SK-N-SH (cell line): ENCODE results near the gene CCM2. TPM values are rescaled to one million over a fixed set of nuclear protein-coding genes. Genes with fewer than 3 reads are reported as not detected.

ENCODE experiments used
- CTCF ChIA-PET: fragments of 300-600, 350-600 bp; formaldehyde crosslinking; extraction: SDS; loops from one replicate; lab custom pipeline; 2021; lab: Yijun Ruan, JAX
- POLR2A ChIA-PET: fragments of 350-600 bp; sonication (Branson Sonifier 250); formaldehyde crosslinking; extraction: SDS; loops from one replicate; lab custom pipeline; 2020; ENCODE audit warnings: antibody characterized with exemption, inconsistent platforms; lab: Yijun Ruan, JAX
- DNase-seq: peaks from one replicate; pipeline ENCODE4 v3.0.0; 2012
- H2AFZ ChIP-seq: fragments of 200-600 bp; sonication (generic); 2 replicates; pipeline ENCODE4 v1.8.1; 2016; ENCODE audit warnings: antibody characterized with exemption, mild to moderate bottlenecking, low read depth
- H3F3A ChIP-seq: fragments of 200-600 bp; sonication (generic); replicated peaks from 2 replicates; pipeline ENCODE3; 2016; ENCODE audit warnings: antibody characterized with exemption, mild to moderate bottlenecking; ENCODE audit not compliant: insufficient read depth
- H3K27ac ChIP-seq, 2 experiments: fragments of 200-500 bp in 1 of 2; fragments of 200-600 bp in 1 of 2; sonication (Bioruptor generic) in 1 of 2; sonication (generic), shearing (Covaris generic) in 1 of 2; 2 replicates each; pipeline versions ENCODE4 v1.5.1 to v1.6.1; 2014 to 2016; ENCODE audit warnings: low read depth in 2 of 2, inconsistent platforms in 1 of 2, low read length in 1 of 2, mild to moderate bottlenecking in 1 of 2, mixed read lengths in 1 of 2
- H3K27me3 ChIP-seq: fragments of 200-600 bp; sonication (generic), shearing (Covaris generic); 2 replicates; pipeline ENCODE4 v1.6.1; 2016; ENCODE audit warnings: mixed run types; ENCODE audit not compliant: insufficient read depth
- H3K36me3 ChIP-seq, 2 experiments: fragments of 200-500 bp in 1 of 2; fragments of 200-600 bp in 1 of 2; sonication (Bioruptor generic) in 1 of 2; sonication (generic) in 1 of 2; replicated peaks in 1 of 2; 2 replicates each; pipeline versions ENCODE3 to v1.5.1; 2014 to 2016; ENCODE audit warnings: low read length in 1 of 2, mild to moderate bottlenecking in 1 of 2; ENCODE audit not compliant: insufficient read depth in 2 of 2, control insufficient read depth in 1 of 2
- H3K4me1 ChIP-seq, 2 experiments: fragments of 200-500 bp in 1 of 2; fragments of 200-600 bp in 1 of 2; sonication (Bioruptor generic) in 1 of 2; sonication (generic), shearing (Covaris generic) in 1 of 2; 2 replicates each; pipeline versions ENCODE4 v1.5.1 to v1.6.1; 2014 to 2016; ENCODE audit warnings: low read depth in 1 of 2, low read length in 1 of 2, mixed run types in 1 of 2; ENCODE audit not compliant: insufficient read depth in 2 of 2, control insufficient read depth in 1 of 2
- H3K4me2 ChIP-seq: fragments of 200-600 bp; sonication (generic), shearing (Covaris generic); 2 replicates; pipeline ENCODE4 v1.6.1; 2017; ENCODE audit warnings: mixed run types
- H3K4me3 ChIP-seq, 2 experiments: fragments of 200-500 bp in 1 of 2; fragments of 200-600 bp in 1 of 2; sonication (Bioruptor generic) in 1 of 2; sonication (generic), shearing (Covaris generic) in 1 of 2; 2 replicates each; pipeline versions ENCODE4 v1.5.1 to v1.8.1; 2014 to 2016; ENCODE audit warnings: low read depth in 2 of 2, inconsistent platforms in 1 of 2, low read length in 1 of 2, mild to moderate bottlenecking in 1 of 2, mixed read lengths in 1 of 2, moderate library complexity in 1 of 2
- H3K79me2 ChIP-seq: fragments of 200-600 bp; sonication (generic); 2 replicates; pipeline ENCODE4 v1.8.1; 2017; ENCODE audit warnings: mild to moderate bottlenecking; ENCODE audit not compliant: insufficient read depth
- H3K9ac ChIP-seq: fragments of 200-600 bp; sonication (generic); 2 replicates; pipeline ENCODE4 v1.6.1; 2017; ENCODE audit warnings: mixed run types
- H3K9me2 ChIP-seq: fragments of 200-600 bp; sonication (generic); 2 replicates; pipeline ENCODE4 v1.6.1; 2017; ENCODE audit warnings: mixed run types
- H3K9me3 ChIP-seq: fragments of 200-600 bp; sonication (generic); 2 replicates; pipeline ENCODE4 v1.6.1; 2017; ENCODE audit warnings: mixed run types, mild to moderate bottlenecking, moderate library complexity
- H4K20me1 ChIP-seq: fragments of 200-600 bp; sonication (generic); 2 replicates; pipeline ENCODE4 v1.6.1; 2017; ENCODE audit warnings: mild to moderate bottlenecking, mixed run types; ENCODE audit not compliant: insufficient read depth
- EZH2phosphoT487 ChIP-seq: fragments of 200-600 bp; sonication (generic); IDR thresholded peaks from 2 replicates; pipeline ENCODE4 v1.6.1; 2017; ENCODE audit warnings: low read depth, mixed run types, mild to moderate bottlenecking, antibody characterized with exemption, moderate library complexity, borderline replicate concordance
- FOXJ3 ChIP-seq: sonication (generic); formaldehyde crosslinking; IDR thresholded peaks from 2 replicates; pipeline ENCODE4 v1.5.1; 2020; ENCODE audit warnings: mild to moderate bottlenecking, missing genetic modification reagents
- JUND ChIP-seq: IDR thresholded peaks from 2 replicates; pipeline ENCODE4 v1.4.0; 2012
- MAX ChIP-seq: IDR thresholded peaks from 2 replicates; pipeline ENCODE4 v1.4.0; 2012; ENCODE audit warnings: low read depth
- MXI1 ChIP-seq: IDR thresholded peaks from 2 replicates; pipeline ENCODE4 v1.6.1; 2012; ENCODE audit warnings: mild to moderate bottlenecking, low read depth, low read length, improper control_type of control experiment
- NFIC ChIP-seq: IDR thresholded peaks from 2 replicates; pipeline ENCODE4 v1.4.0; 2012; ENCODE audit warnings: borderline replicate concordance
- NRF1 ChIP-seq: IDR thresholded peaks from 2 replicates; pipeline ENCODE4 v1.6.1; 2012; ENCODE audit warnings: low read depth, mild to moderate bottlenecking, low read length
- PBX3 ChIP-seq: IDR thresholded peaks from 2 replicates; pipeline ENCODE4; 2012
- RAD21 ChIP-seq: IDR thresholded peaks from 2 replicates; pipeline ENCODE4 v1.6.1; 2012; ENCODE audit warnings: mild to moderate bottlenecking, low read length
- RCOR1 ChIP-seq: fragments of 150-350 bp; IDR thresholded peaks from 2 replicates; pipeline ENCODE4 v1.6.1; 2017; ENCODE audit warnings: antibody characterized with exemption, low read length
- RFX5 ChIP-seq: IDR thresholded peaks from 2 replicates; pipeline ENCODE4 v1.6.1; 2012; ENCODE audit warnings: mild to moderate bottlenecking, improper control_type of control experiment, low read length
- SMC3 ChIP-seq: IDR thresholded peaks from 2 replicates; pipeline ENCODE4 v1.6.1; 2012; ENCODE audit warnings: low read depth, low read length, improper control_type of control experiment
- TCF12 ChIP-seq: IDR thresholded peaks from 2 replicates; pipeline ENCODE4 v1.4.0; 2012
- USF2 ChIP-seq: fragments of 150-350 bp; IDR thresholded peaks from 2 replicates; pipeline ENCODE4 v1.6.1; 2017; ENCODE audit warnings: antibody characterized with exemption, low read length, low read depth, borderline replicate concordance
- YY1 ChIP-seq: IDR thresholded peaks from 2 replicates; pipeline ENCODE4 v1.4.0; 2012; ENCODE audit warnings: low read depth, mild to moderate bottlenecking
- ZBTB33 ChIP-seq: IDR thresholded peaks from 2 replicates; pipeline ENCODE4 v1.4.0; 2012; ENCODE audit warnings: low read depth, borderline replicate concordance
- WGBS: methylation state at CpG from one replicate; pipeline ENCODE4 v1.1.6; 2017; ENCODE audit warnings: low lambda C conversion rate; 5-methylcytosine and 5-hydroxymethylcytosine counted together
- polyA plus RNA-seq, 3 experiments: library from polyadenylated mRNA; depleted of rRNA; stranded (reverse); fragments of >200 nt; gene quantifications; 2 replicates each; pipeline ENCODE4 v1.2.3, GENCODE V29; 2012

CCM2 gene
- polyA plus RNA-seq, 1 of the 3 experiments (the other 2 are of a cell fraction), result 83.2 TPM

- Histone ChIP-seq H4K20me1 (peaks cover 31% of the 10 kb centered on the region), H3K36me3 (peaks cover 25 to 39% of the 10 kb centered on the region in 2 experiments), H3K9me2 (no peaks in the 10 kb centered on the region), H3K4me3 (no peak overlapping the region), H3K79me2 (peaks cover 79% of the 10 kb centered on the region), H3K4me2 (no peak overlapping the region), H3K4me1 (peaks cover 11 to 13% of the 10 kb centered on the region in 2 experiments; a peak in 3 of 4 replicates), H2AFZ (no peak overlapping the region), H3K27me3 (no peaks in the 10 kb centered on the region), H3K27ac (no peak overlapping the region), H3F3A (no peaks in the 10 kb centered on the region), H3K9ac (no peak overlapping the region), H3K9me3 (no peaks in the 10 kb centered on the region)
- no peak for DNase-seq
- ChIA-PET POLR2A (no interaction called here), CTCF (interaction anchor here (0.8 to 1.8 kb wide), 3 partner anchors 9 to 99 kb away, joined by 3 to 5 read pairs (median 3); partner anchors contain the start of gene TBRG4)
- TF ChIP-seq PBX3 (no peak), MAX (no peak), FOXJ3 (CRISPR knock-in tag) (no peak), USF2 (no peak), SMC3 (no peak), JUND (no peak), MXI1 (no peak), NFIC (no peak), TCF12 (no peak), RAD21 (no peak), ZBTB33 (no peak)
- WGBS, result 97% methylated on average over 8 of the region's 8 CpGs
Measured at GRCh38 chr7:45036796-45037195, 36.8 kb downstream of the CCM2 start.

GRCh38 chr7:45037876-45038275, 37.9 kb downstream of the CCM2 start:
- Histone ChIP-seq H3K4me1 (peaks cover 11 to 13% of the 10 kb centered on the region in 2 experiments; a peak in 3 of 4 replicates), H3K27me3 (no peaks in the 10 kb centered on the region), H3K4me3 (no peak overlapping the region), H4K20me1 (peaks cover 23% of the 10 kb centered on the region), H3K4me2 (no peak overlapping the region), H3K36me3 (peaks cover 25 to 48% of the 10 kb centered on the region in 2 experiments), H3F3A (no peaks in the 10 kb centered on the region), H2AFZ (no peak overlapping the region), H3K9me2 (no peaks in the 10 kb centered on the region), H3K79me2 (peaks cover 69% of the 10 kb centered on the region), H3K9me3 (no peaks in the 10 kb centered on the region), H3K27ac (no peak overlapping the region), H3K9ac (no peak overlapping the region)
- TF ChIP-seq EZH2phosphoT487 (no peak), USF2 (no peak), MXI1 (no peak), NRF1 (no peak), RCOR1 (no peak), ZBTB33 (no peak), YY1 (no peak), FOXJ3 (CRISPR knock-in tag) (no peak), RFX5 (no peak)
- DNase-seq, result no peak
- CTCF ChIA-PET, result interaction anchor here (1.4 kb wide), 1 partner anchor 74 kb away, joined by 3 read pairs; the partner anchor contains the start of gene TBRG4
- POLR2A ChIA-PET, result no interaction called here
- WGBS, result 97% methylated on average over 5 of the region's 5 CpGs
